ENCODE results near the gene KIF5A. TPM values are rescaled to one million over a fixed set of nuclear protein-coding genes. Genes with fewer than 3 reads are reported as not detected.

KIF5A gene
- total RNA-seq, 4 donors from 2014 or later: 2.1 to 3.2 (median 2.4) TPM

DNA sequence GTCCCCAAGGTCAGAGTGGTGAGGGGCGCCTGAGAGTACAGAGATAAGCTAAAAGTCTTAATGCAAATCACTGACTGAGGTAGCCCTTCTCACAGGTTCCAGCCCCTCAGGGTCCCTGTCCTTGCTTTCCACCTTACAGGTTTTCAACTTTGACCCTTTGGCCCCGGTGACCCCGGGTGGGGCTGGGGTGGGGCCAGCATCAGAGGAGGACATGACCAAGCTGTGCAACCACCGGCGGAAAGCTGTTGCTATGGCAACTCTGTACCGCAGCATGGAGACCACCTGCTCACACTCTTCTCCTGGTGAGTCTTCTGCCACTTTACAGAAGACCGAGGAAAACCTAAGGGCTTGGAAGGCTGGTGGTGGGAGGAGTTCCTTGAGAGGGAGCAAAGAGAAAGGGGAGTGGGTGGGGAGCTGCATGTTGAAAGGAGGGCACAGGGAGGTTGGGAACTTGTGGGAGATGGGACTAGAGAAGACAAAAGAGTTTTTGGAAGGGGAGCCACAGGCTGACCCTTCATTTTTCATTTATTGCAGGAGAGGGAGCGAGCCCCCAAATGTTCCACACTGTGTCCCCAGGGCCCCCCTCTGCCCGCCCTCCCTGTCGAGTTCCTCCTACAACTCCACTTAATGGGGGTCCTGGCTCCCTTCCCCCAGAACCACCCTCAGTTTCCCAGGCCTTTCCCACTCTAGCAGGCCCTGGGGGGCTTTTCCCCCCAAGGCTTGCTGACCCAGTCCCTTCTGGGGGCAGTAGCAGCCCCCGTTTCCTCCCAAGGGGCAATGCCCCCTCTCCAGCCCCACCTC is 24.8 kb upstream of the KIF5A start:
- Histone ChIP-seq H3K4me3 (peak overlapping the region in 1 of 4 donors; percentile 81), H3K9me3 (no peaks in the 10 kb centered on the region), H3K4me1 (peaks cover 28 to 62% (median 50%) of the 10 kb centered on the region in 4 donors), H3K36me3 (peaks cover 37 to 61% (median 59%) of the 10 kb centered on the region in 4 donors), H3K27me3 (no peaks in the 10 kb centered on the region), H3K27ac (replicated peaks in 1 of 4) (peak overlapping the region; percentile 95 to 99 (median 98))
- WGBS: 60% methylated on average over 9 of the region's 11 CpGs
- TF ChIP-seq EP300 (IDR thresholded peaks at IDR 0.05): no peak
- DNase-seq (ENCODE audit: extremely low spot score): no peak
- intact Hi-C loops (cut with DNase I): no loop called here

DNA sequence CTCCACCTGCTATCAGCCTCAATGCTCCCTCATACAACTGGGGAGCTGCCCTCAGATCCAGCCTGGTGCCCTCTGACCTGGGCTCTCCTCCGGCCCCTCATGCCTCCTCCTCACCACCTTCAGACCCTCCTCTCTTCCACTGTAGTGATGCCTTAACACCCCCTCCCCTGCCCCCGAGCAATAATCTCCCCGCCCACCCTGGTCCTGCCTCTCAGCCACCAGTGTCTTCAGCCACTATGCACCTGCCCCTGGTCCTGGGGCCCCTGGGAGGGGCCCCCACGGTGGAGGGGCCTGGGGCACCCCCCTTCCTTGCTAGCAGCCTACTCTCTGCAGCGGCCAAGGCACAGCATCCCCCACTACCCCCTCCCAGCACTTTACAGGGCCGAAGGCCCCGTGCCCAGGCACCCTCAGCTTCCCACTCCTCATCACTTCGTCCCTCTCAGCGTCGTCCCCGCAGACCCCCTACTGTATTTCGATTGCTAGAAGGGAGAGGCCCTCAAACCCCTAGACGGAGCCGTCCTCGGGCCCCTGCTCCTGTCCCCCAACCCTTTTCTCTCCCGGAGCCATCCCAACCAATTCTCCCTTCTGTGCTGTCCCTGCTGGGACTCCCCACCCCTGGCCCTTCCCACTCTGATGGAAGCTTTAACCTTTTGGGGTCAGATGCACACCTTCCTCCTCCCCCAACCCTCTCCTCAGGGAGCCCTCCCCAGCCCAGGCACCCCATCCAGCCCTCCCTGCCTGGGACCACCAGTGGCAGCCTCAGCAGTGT is 24.0 kb upstream of the KIF5A start:
- 77% methylated on average over 16 of the region's 16 CpGs for WGBS
- intact Hi-C loops (cut with DNase I): no loop called here
- H3K9me3 ChIP-seq: no peaks in the 10 kb centered on the region
- H3K27me3 ChIP-seq: no peaks in the 10 kb centered on the region
- peaks cover 44 to 69% (median 67%) of the 10 kb centered on the region in 4 donors for H3K36me3 ChIP-seq
- no peak overlapping the region for H3K4me3 ChIP-seq
- no peak for TF ChIP-seq POLR2AphosphoS5 (IDR thresholded peaks at IDR 0.05)
- TF ChIP-seq, protein P1, sequence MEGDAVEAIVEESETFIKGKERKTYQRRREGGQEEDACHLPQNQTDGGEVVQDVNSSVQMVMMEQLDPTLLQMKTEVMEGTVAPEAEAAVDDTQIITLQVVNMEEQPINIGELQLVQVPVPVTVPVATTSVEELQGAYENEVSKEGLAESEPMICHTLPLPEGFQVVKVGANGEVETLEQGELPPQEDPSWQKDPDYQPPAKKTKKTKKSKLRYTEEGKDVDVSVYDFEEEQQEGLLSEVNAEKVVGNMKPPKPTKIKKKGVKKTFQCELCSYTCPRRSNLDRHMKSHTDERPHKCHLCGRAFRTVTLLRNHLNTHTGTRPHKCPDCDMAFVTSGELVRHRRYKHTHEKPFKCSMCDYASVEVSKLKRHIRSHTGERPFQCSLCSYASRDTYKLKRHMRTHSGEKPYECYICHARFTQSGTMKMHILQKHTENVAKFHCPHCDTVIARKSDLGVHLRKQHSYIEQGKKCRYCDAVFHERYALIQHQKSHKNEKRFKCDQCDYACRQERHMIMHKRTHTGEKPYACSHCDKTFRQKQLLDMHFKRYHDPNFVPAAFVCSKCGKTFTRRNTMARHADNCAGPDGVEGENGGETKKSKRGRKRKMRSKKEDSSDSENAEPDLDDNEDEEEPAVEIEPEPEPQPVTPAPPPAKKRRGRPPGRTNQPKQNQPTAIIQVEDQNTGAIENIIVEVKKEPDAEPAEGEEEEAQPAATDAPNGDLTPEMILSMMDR (IDR thresholded peaks at IDR 0.05): no peak
- TF ChIP-seq EP300 (IDR thresholded peaks at IDR 0.05): no peak
- DNase-seq (ENCODE audit: extremely low spot score): no peak
- peaks cover 28 to 63% (median 49%) of the 10 kb centered on the region in 4 donors for H3K4me1 ChIP-seq
- H3K27ac ChIP-seq (replicated peaks in 1 of 4): peak overlapping the region in 2 of 4 donors; percentile 42 to 95

DNA sequence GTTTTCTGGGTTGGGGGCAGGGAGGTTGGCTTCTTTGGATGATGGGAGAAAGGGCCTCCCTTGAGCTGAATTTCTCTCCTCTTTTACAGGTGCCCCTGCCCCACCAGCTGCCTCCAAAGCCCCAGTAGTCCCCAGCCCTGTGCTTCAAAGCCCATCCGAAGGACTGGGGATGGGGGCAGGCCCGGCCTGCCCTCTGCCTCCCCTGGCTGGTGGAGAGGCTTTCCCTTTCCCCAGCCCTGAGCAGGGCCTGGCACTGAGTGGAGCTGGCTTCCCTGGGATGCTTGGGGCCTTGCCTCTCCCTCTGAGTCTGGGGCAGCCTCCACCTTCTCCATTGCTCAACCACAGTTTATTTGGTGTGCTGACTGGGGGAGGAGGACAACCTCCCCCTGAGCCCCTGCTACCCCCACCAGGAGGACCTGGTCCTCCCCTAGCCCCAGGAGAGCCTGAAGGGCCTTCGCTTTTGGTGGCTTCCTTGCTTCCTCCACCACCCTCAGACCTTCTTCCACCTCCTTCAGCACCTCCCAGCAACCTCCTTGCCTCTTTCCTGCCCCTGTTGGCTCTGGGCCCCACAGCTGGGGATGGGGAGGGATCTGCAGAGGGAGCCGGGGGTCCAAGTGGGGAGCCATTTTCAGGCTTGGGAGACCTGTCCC is 23.2 kb upstream of the KIF5A start:
- no peak for TF ChIP-seq POLR2AphosphoS5 (IDR thresholded peaks at IDR 0.05)
- TF ChIP-seq EP300 (IDR thresholded peaks at IDR 0.05): no peak
- TF ChIP-seq, protein P1 (IDR thresholded peaks at IDR 0.05): no peak
- TF ChIP-seq POLR2A (IDR thresholded peaks at IDR 0.05; ENCODE audit: low read depth): no peak
- intact Hi-C loops (cut with DNase I): no loop called here
- 68% methylated on average over 2 of the region's 4 CpGs for WGBS

DNA sequence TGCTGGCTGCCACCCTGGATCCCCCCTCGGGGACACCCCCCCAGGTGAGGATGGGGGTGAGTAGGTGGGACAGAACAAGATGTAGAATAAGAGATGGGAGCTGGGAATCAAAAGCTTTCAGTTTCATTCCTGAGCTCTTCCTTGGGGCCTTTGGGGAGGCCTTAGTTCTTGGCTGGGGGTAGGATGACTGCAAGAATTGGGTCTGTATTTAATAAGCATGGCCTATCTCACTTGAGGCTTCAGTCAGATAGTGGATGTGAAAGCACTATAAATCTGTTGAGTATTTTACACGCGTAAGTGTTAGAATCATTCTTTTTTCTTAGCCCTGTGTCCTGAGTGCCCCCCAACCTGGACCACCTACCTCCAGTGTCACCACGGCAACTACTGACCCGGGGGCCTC is 22.7 kb upstream of the KIF5A start:
- no peaks in the 10 kb centered on the region for H3K27me3 ChIP-seq
- no peak overlapping the region for H3K4me3 ChIP-seq
- DNase-seq (ENCODE audit: extremely low spot score): no peak
- 72% methylated on average over 5 of the region's 5 CpGs for WGBS
- intact Hi-C loops (cut with DNase I): no loop called here
- TF ChIP-seq POLR2AphosphoS5 (IDR thresholded peaks at IDR 0.05) (no peak), POLR2A (IDR thresholded peaks at IDR 0.05; ENCODE audit: low read depth) (no peak), EP300 (IDR thresholded peaks at IDR 0.05) (no peak)
- TF ChIP-seq, protein P1 (IDR thresholded peaks at IDR 0.05): no peak
- H3K4me1 ChIP-seq: peaks cover 18 to 49% (median 35%) of the 10 kb centered on the region in 4 donors
- H3K27ac ChIP-seq (replicated peaks in 1 of 4): peak overlapping the region in 2 of 4 donors; percentile 28 to 42
- H3K36me3 ChIP-seq: peaks cover 58 to 83% (median 81%) of the 10 kb centered on the region in 4 donors
- H3K9me3 ChIP-seq: no peaks in the 10 kb centered on the region

More for the DNA sequence above, 23.2 kb upstream of the KIF5A start:
- Histone ChIP-seq H3K27ac (replicated peaks in 1 of 4) (peak overlapping the region in 2 of 4 donors; percentile 28 to 42), H3K36me3 (peaks cover 52 to 77% (median 75%) of the 10 kb centered on the region in 4 donors), H3K4me3 (no peak overlapping the region), H3K4me1 (peaks cover 20 to 55% (median 41%) of the 10 kb centered on the region in 4 donors), H3K9me3 (no peaks in the 10 kb centered on the region), H3K27me3 (no peaks in the 10 kb centered on the region)
- DNase-seq (ENCODE audit: extremely low spot score): no peak

Data from esophagus muscularis mucosa (tissue), 4 donors.